Esophagus squamous epithelium (tissue), 4 donors: ENCODE data around the gene HES2.

Experiments used
- POLR2A ChIP-seq, 4 donors: fragments of 450-650 bp; IDR thresholded peaks; one replicate each; pipeline ENCODE4 v1.6.1; 2017; ENCODE audit warnings: antibody characterized with exemption in 4 of 4, mild to moderate bottlenecking in 4 of 4, moderate library complexity in 3 of 4
- TF ChIP-seq, protein P1 (sequence below), 6 experiments: fragments of 450-650 bp in 4 of 6; fragments of 200-600 bp in 2 of 6; sonication (generic) in 2 of 6; IDR thresholded peaks; one replicate each; pipeline ENCODE4 v1.5.1; 2016 to 2019; ENCODE audit warnings: antibody characterized with exemption in 6 of 6, mild to moderate bottlenecking in 4 of 6, moderate library complexity in 4 of 6

DNA sequence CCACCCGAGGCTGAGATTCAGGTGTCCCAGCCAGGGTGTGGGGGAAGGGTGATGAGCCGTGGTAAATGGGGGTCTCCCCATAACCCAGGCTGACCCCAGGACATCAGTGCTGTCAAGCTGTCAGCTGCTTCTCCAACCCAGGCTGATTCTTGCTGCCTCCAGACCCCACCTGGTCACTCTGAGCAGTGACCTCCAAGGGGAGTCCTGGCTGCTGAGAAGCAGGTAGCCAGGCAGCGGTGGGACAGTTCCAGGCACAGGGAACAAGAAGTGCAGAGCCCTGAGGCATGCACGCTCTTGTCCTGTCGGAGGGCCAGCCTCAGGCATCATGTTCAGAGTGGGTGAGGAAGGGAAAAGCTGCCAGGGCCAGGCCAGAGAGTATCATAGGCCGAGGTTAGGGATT lies 5.9 kb upstream of the HES2 start:
- TF ChIP-seq, protein P1, sequence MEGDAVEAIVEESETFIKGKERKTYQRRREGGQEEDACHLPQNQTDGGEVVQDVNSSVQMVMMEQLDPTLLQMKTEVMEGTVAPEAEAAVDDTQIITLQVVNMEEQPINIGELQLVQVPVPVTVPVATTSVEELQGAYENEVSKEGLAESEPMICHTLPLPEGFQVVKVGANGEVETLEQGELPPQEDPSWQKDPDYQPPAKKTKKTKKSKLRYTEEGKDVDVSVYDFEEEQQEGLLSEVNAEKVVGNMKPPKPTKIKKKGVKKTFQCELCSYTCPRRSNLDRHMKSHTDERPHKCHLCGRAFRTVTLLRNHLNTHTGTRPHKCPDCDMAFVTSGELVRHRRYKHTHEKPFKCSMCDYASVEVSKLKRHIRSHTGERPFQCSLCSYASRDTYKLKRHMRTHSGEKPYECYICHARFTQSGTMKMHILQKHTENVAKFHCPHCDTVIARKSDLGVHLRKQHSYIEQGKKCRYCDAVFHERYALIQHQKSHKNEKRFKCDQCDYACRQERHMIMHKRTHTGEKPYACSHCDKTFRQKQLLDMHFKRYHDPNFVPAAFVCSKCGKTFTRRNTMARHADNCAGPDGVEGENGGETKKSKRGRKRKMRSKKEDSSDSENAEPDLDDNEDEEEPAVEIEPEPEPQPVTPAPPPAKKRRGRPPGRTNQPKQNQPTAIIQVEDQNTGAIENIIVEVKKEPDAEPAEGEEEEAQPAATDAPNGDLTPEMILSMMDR (IDR thresholded peaks at IDR 0.05) = no peak
- no peak for TF ChIP-seq POLR2A (IDR thresholded peaks at IDR 0.05)
